Measurements from ENCODE around the gene RAP1GAP. TPM values are rescaled to one million over a fixed set of nuclear protein-coding genes. Genes with fewer than 3 reads are reported as not detected.

Gene RAP1GAP
- total RNA-seq, 2 experiments from 2014 or later = not detected

DNA sequence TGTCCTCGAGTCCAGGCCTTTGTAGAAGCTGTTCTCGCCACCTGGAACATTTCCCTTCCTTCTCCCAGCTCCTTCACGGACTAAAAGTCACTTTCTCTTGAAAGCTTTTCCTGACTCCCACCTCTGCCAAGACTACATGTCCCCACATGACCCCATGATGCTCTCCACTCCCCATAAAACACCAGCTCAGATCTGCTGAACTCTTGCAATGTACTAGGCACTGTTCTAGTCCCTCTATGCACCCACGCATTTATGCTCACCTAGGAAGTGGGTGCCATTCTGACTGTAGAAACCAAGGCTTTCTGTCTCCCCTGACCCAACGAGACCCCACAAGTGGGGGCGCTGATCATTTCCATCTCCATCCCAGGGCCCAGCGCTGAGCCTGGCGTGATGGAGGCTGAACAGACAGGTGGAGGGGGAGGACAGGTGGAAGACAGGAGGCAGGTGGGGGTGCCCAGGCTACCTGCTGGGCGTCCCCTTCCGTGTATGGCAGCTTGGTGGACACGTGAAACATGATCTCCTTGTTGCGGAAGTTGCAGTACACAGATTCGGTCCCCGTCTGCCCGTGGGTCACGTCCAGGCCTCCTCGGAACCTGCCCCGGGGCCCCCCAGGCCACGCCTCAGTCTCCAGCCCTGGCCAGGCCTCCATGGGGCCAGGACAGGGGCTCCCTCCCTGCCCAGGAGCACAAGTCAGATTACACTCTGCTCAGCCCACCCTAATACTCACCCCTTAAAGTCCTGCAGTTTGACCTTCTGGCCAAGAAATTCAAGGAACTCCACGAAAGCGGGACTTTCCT, 58.0 kb downstream of the RAP1GAP start:
- CTCF ChIA-PET (ENCODE audit: unreplicated experiment) = no interaction called here
- Histone ChIP-seq H3K79me2 (ENCODE audit: insufficient read depth, low read depth, low read length) (no peaks in the 10 kb centered on the region), H3K9me2 (ENCODE audit: insufficient read depth, low read length) (no peaks in the 10 kb centered on the region), H3K4me1 (ENCODE audit: insufficient read depth, low read length, poor library complexity, severe bottlenecking) (peaks cover 6% of the 10 kb centered on the region), H3K27ac (ENCODE audit: low read depth, low read length, poor library complexity, severe bottlenecking) (no peak overlapping the region), H3K4me3 (ENCODE audit: low read depth, low read length, poor library complexity, severe bottlenecking) (no peak overlapping the region), H3K9me3 (ENCODE audit: low read length) (no peaks in the 10 kb centered on the region), H3K4me2 (ENCODE audit: low read length) (no peak overlapping the region), H3K36me3 (ENCODE audit: insufficient read depth, low read length) (no peaks in the 10 kb centered on the region), H4K20me1 (ENCODE audit: insufficient read depth, low read length) (no peaks in the 10 kb centered on the region), H2AFZ (ENCODE audit: low read length) (no peak overlapping the region)
- TF ChIP-seq, protein P1, sequence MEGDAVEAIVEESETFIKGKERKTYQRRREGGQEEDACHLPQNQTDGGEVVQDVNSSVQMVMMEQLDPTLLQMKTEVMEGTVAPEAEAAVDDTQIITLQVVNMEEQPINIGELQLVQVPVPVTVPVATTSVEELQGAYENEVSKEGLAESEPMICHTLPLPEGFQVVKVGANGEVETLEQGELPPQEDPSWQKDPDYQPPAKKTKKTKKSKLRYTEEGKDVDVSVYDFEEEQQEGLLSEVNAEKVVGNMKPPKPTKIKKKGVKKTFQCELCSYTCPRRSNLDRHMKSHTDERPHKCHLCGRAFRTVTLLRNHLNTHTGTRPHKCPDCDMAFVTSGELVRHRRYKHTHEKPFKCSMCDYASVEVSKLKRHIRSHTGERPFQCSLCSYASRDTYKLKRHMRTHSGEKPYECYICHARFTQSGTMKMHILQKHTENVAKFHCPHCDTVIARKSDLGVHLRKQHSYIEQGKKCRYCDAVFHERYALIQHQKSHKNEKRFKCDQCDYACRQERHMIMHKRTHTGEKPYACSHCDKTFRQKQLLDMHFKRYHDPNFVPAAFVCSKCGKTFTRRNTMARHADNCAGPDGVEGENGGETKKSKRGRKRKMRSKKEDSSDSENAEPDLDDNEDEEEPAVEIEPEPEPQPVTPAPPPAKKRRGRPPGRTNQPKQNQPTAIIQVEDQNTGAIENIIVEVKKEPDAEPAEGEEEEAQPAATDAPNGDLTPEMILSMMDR (conservative IDR thresholded peaks at IDR 0.05; ENCODE audit: low read length) = no peak
- TF ChIP-seq EZH2phosphoT487 (IDR thresholded peaks at IDR 0.05; ENCODE audit: borderline replicate concordance, low read depth, low read length) = no peak
- POLR2A ChIA-PET = interaction anchor here (0.6 kb wide), 1 partner anchor 829 kb away, joined by 3 read pairs; no protein-coding TSS in a partner anchor
- no peak for DNase-seq (ENCODE audit: low spot score)
- no TSS peak for BruUV-seq (replicated peaks)
- intact Hi-C loops (cut with micrococcal nuclease; ENCODE audit: unreplicated experiment) = no loop called here

DNA sequence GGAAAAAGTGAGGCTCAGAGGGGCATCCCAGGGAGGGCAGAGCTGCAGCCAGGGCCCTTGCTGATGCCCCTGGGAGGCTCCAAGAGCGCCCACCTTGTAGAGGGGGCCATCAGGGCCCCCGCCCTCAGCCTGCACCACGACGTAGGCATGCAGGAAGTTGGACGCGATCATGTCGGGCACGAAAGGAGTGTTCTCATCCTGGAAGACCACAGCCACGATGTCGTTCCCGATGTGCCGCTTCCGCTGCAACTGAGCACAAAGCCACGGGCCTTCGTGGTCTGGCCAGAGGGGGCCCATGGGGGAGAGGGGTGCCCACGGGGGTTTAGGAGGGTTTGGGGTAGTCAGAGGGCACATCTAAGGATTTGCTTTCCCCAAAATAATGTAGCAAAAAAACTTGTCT, 59.1 kb downstream of the RAP1GAP start:
- POLR2A ChIA-PET = no interaction called here

More for the DNA sequence above, 59.1 kb downstream of the RAP1GAP start:
- no peaks in the 10 kb centered on the region for H3K79me2 ChIP-seq (ENCODE audit: insufficient read depth, low read depth, low read length)
- H2AFZ ChIP-seq (ENCODE audit: low read length) = no peak overlapping the region
- H3K4me3 ChIP-seq (ENCODE audit: low read depth, low read length, poor library complexity, severe bottlenecking) = no peak overlapping the region
- CTCF ChIA-PET (ENCODE audit: unreplicated experiment) = no interaction called here
- BruUV-seq (replicated peaks) = no TSS peak
- H3K4me1 ChIP-seq (ENCODE audit: insufficient read depth, low read length, poor library complexity, severe bottlenecking) = peaks cover 6% of the 10 kb centered on the region
- no peaks in the 10 kb centered on the region for H3K9me2 ChIP-seq (ENCODE audit: insufficient read depth, low read length)
- H3K9me3 ChIP-seq (ENCODE audit: low read length) = no peaks in the 10 kb centered on the region
- no peaks in the 10 kb centered on the region for H3K36me3 ChIP-seq (ENCODE audit: insufficient read depth, low read length)
- intact Hi-C loops (cut with micrococcal nuclease; ENCODE audit: unreplicated experiment) = no loop called here
- no peak for DNase-seq (ENCODE audit: low spot score)
- no peak overlapping the region for H3K4me2 ChIP-seq (ENCODE audit: low read length)
- TF ChIP-seq, protein P1 (conservative IDR thresholded peaks at IDR 0.05; ENCODE audit: low read length) = no peak
- TF ChIP-seq EZH2phosphoT487 (IDR thresholded peaks at IDR 0.05; ENCODE audit: borderline replicate concordance, low read depth, low read length) = no peak
- no peaks in the 10 kb centered on the region for H4K20me1 ChIP-seq (ENCODE audit: insufficient read depth, low read length)
- no peak overlapping the region for H3K27ac ChIP-seq (ENCODE audit: low read depth, low read length, poor library complexity, severe bottlenecking)
